ENCODE results near the gene CHCHD3. TPM values are rescaled to one million over a fixed set of nuclear protein-coding genes. Genes with fewer than 3 reads are reported as not detected.

CHCHD3 gene
- total RNA-seq, 1 donor from 2014 or later = 67.0 TPM

- Mint-ChIP-seq H3K27me3 (ENCODE audit: low read depth) (no peaks in the 10 kb centered on the region), H3K9me3 (peaks cover 7% of the 10 kb centered on the region), H3K27ac (no peak overlapping the region), H3K36me3 (ENCODE audit: low read depth) (peaks cover 8% of the 10 kb centered on the region), H3K4me1 (ENCODE audit: low read depth) (peaks cover 10% of the 10 kb centered on the region), H3K4me3 (ENCODE audit: low read depth) (no peak overlapping the region)
- intact Hi-C loops (cut with micrococcal nuclease) = no loop called here
- DNase-seq (ENCODE audit: low spot score) = no peak
These were observed 216.3 kb downstream of the CHCHD3 start for GRCh38 chr7:132865366-132866143.

- Mint-ChIP-seq H3K9me3 (peaks cover 7% of the 10 kb centered on the region), H3K27ac (no peak overlapping the region), H3K36me3 (ENCODE audit: low read depth) (peaks cover 8% of the 10 kb centered on the region), H3K4me1 (ENCODE audit: low read depth) (peaks cover 4% of the 10 kb centered on the region), H3K27me3 (ENCODE audit: low read depth) (no peaks in the 10 kb centered on the region), H3K4me3 (ENCODE audit: low read depth) (no peak overlapping the region)
- no peak for DNase-seq (ENCODE audit: low spot score)
- intact Hi-C loops (cut with micrococcal nuclease) = no loop called here
These were observed 219.8 kb downstream of the CHCHD3 start for GRCh38 chr7:132861940-132862554.

- no peak for DNase-seq (ENCODE audit: low spot score)
- Mint-ChIP-seq H3K27me3 (ENCODE audit: low read depth) (no peaks in the 10 kb centered on the region), H3K27ac (no peak overlapping the region), H3K4me3 (ENCODE audit: low read depth) (no peak overlapping the region), H3K4me1 (ENCODE audit: low read depth) (peaks cover 4% of the 10 kb centered on the region), H3K9me3 (peaks cover 7% of the 10 kb centered on the region), H3K36me3 (ENCODE audit: low read depth) (peaks cover 8% of the 10 kb centered on the region)
- intact Hi-C loops (cut with micrococcal nuclease) = no loop called here
These were observed 220.5 kb downstream of the CHCHD3 start for GRCh38 chr7:132861424-132861823.

- Mint-ChIP-seq H3K4me3 (ENCODE audit: low read depth) (no peak overlapping the region), H3K9me3 (peaks cover 7% of the 10 kb centered on the region), H3K27ac (no peak overlapping the region), H3K4me1 (ENCODE audit: low read depth) (peaks cover 7% of the 10 kb centered on the region), H3K27me3 (ENCODE audit: low read depth) (no peaks in the 10 kb centered on the region), H3K36me3 (ENCODE audit: low read depth) (peaks cover 7% of the 10 kb centered on the region)
- no peak for DNase-seq (ENCODE audit: low spot score)
- intact Hi-C loops (cut with micrococcal nuclease) = no loop called here
These were observed 222.7 kb downstream of the CHCHD3 start for GRCh38 chr7:132859199-132859598.

GRCh38 chr7:132858760-132859159 is 223.1 kb downstream of the CHCHD3 start:
- Mint-ChIP-seq H3K4me1 (ENCODE audit: low read depth) (peaks cover 3% of the 10 kb centered on the region), H3K27ac (no peak overlapping the region), H3K9me3 (peaks cover 2% of the 10 kb centered on the region), H3K27me3 (ENCODE audit: low read depth) (no peaks in the 10 kb centered on the region), H3K36me3 (ENCODE audit: low read depth) (peaks cover 3% of the 10 kb centered on the region), H3K4me3 (ENCODE audit: low read depth) (no peak overlapping the region)
- DNase-seq (ENCODE audit: low spot score) = no peak
- intact Hi-C loops (cut with micrococcal nuclease) = no loop called here

GRCh38 chr7:132858251-132858650 is 223.6 kb downstream of the CHCHD3 start:
- Mint-ChIP-seq H3K4me1 (ENCODE audit: low read depth) (peaks cover 3% of the 10 kb centered on the region), H3K4me3 (ENCODE audit: low read depth) (no peak overlapping the region), H3K27me3 (ENCODE audit: low read depth) (no peaks in the 10 kb centered on the region), H3K36me3 (ENCODE audit: low read depth) (peaks cover 3% of the 10 kb centered on the region), H3K9me3 (no peaks in the 10 kb centered on the region), H3K27ac (no peak overlapping the region)
- intact Hi-C loops (cut with micrococcal nuclease) = no loop called here
- no peak for DNase-seq (ENCODE audit: low spot score)

- H3K27me3 Mint-ChIP-seq (ENCODE audit: low read depth) = no peaks in the 10 kb centered on the region
- DNase-seq (ENCODE audit: low spot score) = no peak
- H3K27ac Mint-ChIP-seq = no peak overlapping the region
- H3K36me3 Mint-ChIP-seq (ENCODE audit: low read depth) = peaks cover 3% of the 10 kb centered on the region
- H3K9me3 Mint-ChIP-seq = no peaks in the 10 kb centered on the region
- intact Hi-C loops (cut with micrococcal nuclease) = no loop called here
- H3K4me1 Mint-ChIP-seq (ENCODE audit: low read depth) = peaks cover 3% of the 10 kb centered on the region
- no peak overlapping the region for H3K4me3 Mint-ChIP-seq (ENCODE audit: low read depth)
These were observed 224.2 kb downstream of the CHCHD3 start for GRCh38 chr7:132857703-132858102.

- Mint-ChIP-seq H3K27ac (no peak overlapping the region), H3K9me3 (no peaks in the 10 kb centered on the region), H3K36me3 (ENCODE audit: low read depth) (no peaks in the 10 kb centered on the region), H3K4me1 (ENCODE audit: low read depth) (peaks cover 3% of the 10 kb centered on the region), H3K4me3 (ENCODE audit: low read depth) (no peak overlapping the region), H3K27me3 (ENCODE audit: low read depth) (no peaks in the 10 kb centered on the region)
- intact Hi-C loops (cut with micrococcal nuclease) = no loop called here
- DNase-seq (ENCODE audit: low spot score) = no peak
These were observed 224.9 kb downstream of the CHCHD3 start for GRCh38 chr7:132857031-132857430.

GRCh38 chr7:132856416-132856815 is 225.5 kb downstream of the CHCHD3 start:
- intact Hi-C loops (cut with micrococcal nuclease) = no loop called here
- Mint-ChIP-seq H3K27me3 (ENCODE audit: low read depth) (no peaks in the 10 kb centered on the region), H3K4me3 (ENCODE audit: low read depth) (no peak overlapping the region), H3K36me3 (ENCODE audit: low read depth) (no peaks in the 10 kb centered on the region), H3K9me3 (no peaks in the 10 kb centered on the region), H3K27ac (no peak overlapping the region), H3K4me1 (ENCODE audit: low read depth) (peaks cover 3% of the 10 kb centered on the region)
- no peak for DNase-seq (ENCODE audit: low spot score)

- no peaks in the 10 kb centered on the region for H3K9me3 Mint-ChIP-seq
- H3K4me1 Mint-ChIP-seq (ENCODE audit: low read depth) = peaks cover 3% of the 10 kb centered on the region
- intact Hi-C loops (cut with micrococcal nuclease) = no loop called here
- no peak overlapping the region for H3K27ac Mint-ChIP-seq
- H3K36me3 Mint-ChIP-seq (ENCODE audit: low read depth) = no peaks in the 10 kb centered on the region
- no peaks in the 10 kb centered on the region for H3K27me3 Mint-ChIP-seq (ENCODE audit: low read depth)
- DNase-seq (ENCODE audit: low spot score) = no peak
- H3K4me3 Mint-ChIP-seq (ENCODE audit: low read depth) = no peak overlapping the region
These were observed 226.0 kb downstream of the CHCHD3 start for GRCh38 chr7:132855901-132856300.

GRCh38 chr7:132854238-132854637 is 227.7 kb downstream of the CHCHD3 start:
- no peak for DNase-seq (ENCODE audit: low spot score)
- Mint-ChIP-seq H3K9me3 (no peaks in the 10 kb centered on the region), H3K27me3 (ENCODE audit: low read depth) (no peaks in the 10 kb centered on the region), H3K27ac (no peak overlapping the region), H3K36me3 (ENCODE audit: low read depth) (no peaks in the 10 kb centered on the region), H3K4me3 (ENCODE audit: low read depth) (no peak overlapping the region), H3K4me1 (ENCODE audit: low read depth) (peaks cover 3% of the 10 kb centered on the region)
- intact Hi-C loops (cut with micrococcal nuclease) = no loop called here

GRCh38 chr7:132847376-132847775 is 234.5 kb downstream of the CHCHD3 start:
- intact Hi-C loops (cut with micrococcal nuclease) = no loop called here
- Mint-ChIP-seq H3K9me3 (no peaks in the 10 kb centered on the region), H3K4me3 (ENCODE audit: low read depth) (no peak overlapping the region), H3K27me3 (ENCODE audit: low read depth) (no peaks in the 10 kb centered on the region), H3K36me3 (ENCODE audit: low read depth) (no peaks in the 10 kb centered on the region), H3K27ac (no peak overlapping the region), H3K4me1 (ENCODE audit: low read depth) (no peaks in the 10 kb centered on the region)
- no peak for DNase-seq (ENCODE audit: low spot score)

- no peak overlapping the region for H3K4me3 Mint-ChIP-seq (ENCODE audit: low read depth)
- intact Hi-C loops (cut with micrococcal nuclease) = no loop called here
- H3K4me1 Mint-ChIP-seq (ENCODE audit: low read depth) = no peaks in the 10 kb centered on the region
- no peak overlapping the region for H3K27ac Mint-ChIP-seq
- no peak for DNase-seq (ENCODE audit: low spot score)
- H3K36me3 Mint-ChIP-seq (ENCODE audit: low read depth) = no peaks in the 10 kb centered on the region
- no peaks in the 10 kb centered on the region for H3K9me3 Mint-ChIP-seq
- H3K27me3 Mint-ChIP-seq (ENCODE audit: low read depth) = no peaks in the 10 kb centered on the region
These were observed 235.8 kb downstream of the CHCHD3 start for GRCh38 chr7:132846086-132846485.
